Breast epithelium (tissue), 3 donors: ENCODE measurements around the gene HOXB7.

ENCODE experiments used
- CTCF ChIP-seq, 3 donors: fragments of 450-650 bp; IDR thresholded peaks; one replicate each; pipeline ENCODE4 v1.5.1; 2016 to 2017; ENCODE audit warnings: antibody characterized with exemption in 3 of 3, mild to moderate bottlenecking in 3 of 3, moderate library complexity in 3 of 3
- POLR2A ChIP-seq: fragments of 450-650 bp; IDR thresholded peaks from one replicate; pipeline ENCODE4 v1.6.1; 2016; ENCODE audit warnings: antibody characterized with exemption, mild to moderate bottlenecking, moderate library complexity
- POLR2AphosphoS5 ChIP-seq, 3 donors: sonication (generic); formaldehyde crosslinking; IDR thresholded peaks; one replicate each; pipeline ENCODE4 v1.6.1; 2017; ENCODE audit warnings: antibody characterized with exemption in 3 of 3

GRCh38 chr17:48627623-48628521 lies 17.1 kb upstream of the HOXB7 start:
- TF ChIP-seq CTCF (IDR thresholded peaks at IDR 0.05) (no peak), POLR2A (no peak), POLR2AphosphoS5 (IDR thresholded peaks at IDR 0.05) (no peak)
